LNCaP clone FGC (cell line): ENCODE results near the gene SLC5A10.

Experiments
- DNase-seq: peaks from one replicate; pipeline ENCODE4 v3.0.0-alpha.2; 2011; ENCODE audit warnings: low read depth
- H3K4me3 ChIP-seq: 2 replicates; pipeline ENCODE4 v1.5.1; 2011; ENCODE audit warnings: mild to moderate bottlenecking, low read depth, low read length, control low read depth
- CTCF ChIP-seq: IDR thresholded peaks from 2 replicates; pipeline ENCODE4 v1.5.1; 2012; ENCODE audit warnings: mild to moderate bottlenecking; ENCODE audit not compliant: control insufficient read depth, insufficient read depth; ENCODE audit errors: extremely low read depth

SLC5A10 gene

GRCh38 chr17:18928628-18929125, 23.3 kb upstream of the SLC5A10 start:
- TF ChIP-seq CTCF: no peak

GRCh38 chr17:18932360-18933055, 19.5 kb upstream of the SLC5A10 start:
- H3K4me3 ChIP-seq: no peak overlapping the region
- DNase-seq: no peak
- no peak for TF ChIP-seq CTCF

More at GRCh38 chr17:18928628-18929125, 23.3 kb upstream of the SLC5A10 start:
- no peak for DNase-seq
- H3K4me3 ChIP-seq: no peak overlapping the region

- TF ChIP-seq CTCF: no peak
- H3K4me3 ChIP-seq: no peak overlapping the region
- no peak for DNase-seq
Measured at GRCh38 chr17:18933102-18934058, 18.6 kb upstream of the SLC5A10 start.

GRCh38 chr17:18937981-18938691, 13.8 kb upstream of the SLC5A10 start:
- no peak for TF ChIP-seq CTCF
- no peak overlapping the region for H3K4me3 ChIP-seq
- DNase-seq: no peak

GRCh38 chr17:18938692-18939023, 13.3 kb upstream of the SLC5A10 start:
- DNase-seq: no peak
- H3K4me3 ChIP-seq: no peak overlapping the region
- no peak for TF ChIP-seq CTCF

GRCh38 chr17:18944646-18945045, 7.3 kb upstream of the SLC5A10 start:
- H3K4me3 ChIP-seq: no peak overlapping the region
- no peak for DNase-seq
- TF ChIP-seq CTCF: no peak
